ENCODE measurements around the gene CSGALNACT2.

- TF ChIP-seq CTCF (IDR thresholded peaks at IDR 0.05; ENCODE audit: low read depth, low read length, missing input control) (no peak), ZBTB33 (IDR thresholded peaks at IDR 0.05) (no peak), RAD21 (IDR thresholded peaks at IDR 0.05) (no peak), MAX (IDR thresholded peaks at IDR 0.05) (no peak), SP1 (IDR thresholded peaks at IDR 0.05) (no peak), YY1 (IDR thresholded peaks at IDR 0.05) (no peak), FOXA1 (IDR thresholded peaks at IDR 0.05) (no peak)
Measured at GRCh38 chr10:43195557-43195956, 57.3 kb downstream of the CSGALNACT2 start.
